A549 (cell line): ENCODE measurements around the gene DHRS7C. TPM values are rescaled to one million over a fixed set of nuclear protein-coding genes. Genes with fewer than 3 reads are reported as not detected.

Source experiments
- ATAC-seq, 2 experiments: fragments of 200-7000 bp in 1 of 2; fragments of >200 bp in 1 of 2; cut with Nextera tagmentation in 1 of 2; cut with Tn5 transposase in 1 of 2; 3 replicates each; pipeline versions ENCODE4 v1.8.0 to v1.9.1; 2018 to 2020; ENCODE audit warnings: mild to moderate bottlenecking in 1 of 2, moderate library complexity in 1 of 2
- CTCF ChIA-PET: fragments of 300-600 bp; sonication (Branson Sonifier 250); formaldehyde crosslinking; extraction: SDS; loops from one replicate; lab custom pipeline; 2021; ENCODE audit warnings: antibody characterized with exemption, inconsistent platforms; lab: Yijun Ruan, JAX
- POLR2A ChIA-PET: fragments of 350-600 bp; formaldehyde crosslinking; extraction: SDS; loops from one replicate; lab custom pipeline; 2021; ENCODE audit warnings: antibody characterized with exemption, inconsistent platforms; lab: Yijun Ruan, JAX
- DNase-seq, 2 experiments: peaks; one replicate each; pipeline versions ENCODE4 v3.0.0 to v3.0.0-alpha.2; 2011 to 2016; ENCODE audit warnings: low read depth in 1 of 2, low spot score in 1 of 2
- FAIRE-seq: peaks from 2 replicates; lab custom pipeline; 2011; peaks lifted over from hg19 to GRCh38; lab: Jason Lieb, UNC
- H3K27ac ChIP-seq, 2 experiments: fragments of >200 bp; sonication (Bioruptor Twin); formaldehyde crosslinking; 3 replicates each; pipeline ENCODE4 v1.5.1; 2016 to 2017
- H3K4me1 ChIP-seq: fragments of >200 bp; sonication (Bioruptor Twin); formaldehyde crosslinking; 3 replicates; pipeline ENCODE4 v1.6.1; 2016
- H3K4me2 ChIP-seq: fragments of >200 bp; sonication (Bioruptor Twin); formaldehyde crosslinking; 3 replicates; pipeline ENCODE4 v1.6.1; 2016
- H3K4me3 ChIP-seq: fragments of >200 bp; sonication (Bioruptor Twin); formaldehyde crosslinking; 3 replicates; pipeline ENCODE4 v1.5.1; 2016
- H3K9me3 ChIP-seq: fragments of >200 bp; sonication (Bioruptor Twin); formaldehyde crosslinking; 3 replicates; pipeline ENCODE4 v1.6.1; 2016
- CBX8 ChIP-seq: fragments of 200-600 bp; sonication (generic); IDR thresholded peaks from 2 replicates; pipeline ENCODE4 v1.6.1; 2016
- CHD2 ChIP-seq: fragments of 150-350 bp; IDR thresholded peaks from 2 replicates; pipeline ENCODE4 v1.6.1; 2014; ENCODE audit warnings: low read length; ENCODE audit not compliant: partially characterized antibody
- CHD4 ChIP-seq: fragments of 200-600 bp; sonication (generic); IDR thresholded peaks from 2 replicates; pipeline ENCODE4 v1.6.1; 2016; ENCODE audit warnings: antibody characterized with exemption, mild to moderate bottlenecking, borderline replicate concordance
- EHF ChIP-seq: fragments of 250-450 bp; sonication (Bioruptor Pico); IDR thresholded peaks from 2 replicates; pipeline ENCODE4 v1.5.0; 2020; ENCODE audit warnings: mild to moderate bottlenecking
- FOXS1 ChIP-seq: fragments of 250-450 bp; sonication (Bioruptor Pico); IDR thresholded peaks from 2 replicates; pipeline ENCODE4 v1.5.0; 2020; ENCODE audit warnings: mild to moderate bottlenecking, moderate library complexity
- HDAC2 ChIP-seq: fragments of 200-600 bp; sonication (generic); IDR thresholded peaks from 2 replicates; pipeline ENCODE4 v1.6.1; 2016
- HEYL ChIP-seq: fragments of 250-450 bp; sonication (Bioruptor Pico); IDR thresholded peaks from 2 replicates; pipeline ENCODE4 v1.8.0; 2021; ENCODE audit warnings: mild to moderate bottlenecking, moderate library complexity
- HOXB13 ChIP-seq: fragments of 250-450 bp; sonication (Bioruptor Pico); IDR thresholded peaks from 2 replicates; pipeline ENCODE4 v1.5.0; 2020; ENCODE audit warnings: low read depth, mild to moderate bottlenecking, moderate library complexity
- MAFK ChIP-seq: fragments of 450-650 bp; IDR thresholded peaks from 2 replicates; pipeline ENCODE4 v1.6.1; 2014; ENCODE audit not compliant: partially characterized antibody
- MAZ ChIP-seq: fragments of 150-350 bp; IDR thresholded peaks from 2 replicates; pipeline ENCODE4 v1.6.1; 2014; ENCODE audit warnings: antibody characterized with exemption, low read depth, low read length, borderline replicate concordance
- NR3C1 ChIP-seq: fragments of >200 bp; sonication (Bioruptor Twin); formaldehyde crosslinking; IDR thresholded peaks from 3 replicates; pipeline ENCODE4 v1.6.1; 2017
- PHF8 ChIP-seq: fragments of 200-600 bp; sonication (generic); IDR thresholded peaks from 2 replicates; pipeline ENCODE4 v1.6.1; 2016; ENCODE audit warnings: low read depth, mild to moderate bottlenecking, antibody characterized with exemption, moderate library complexity, borderline replicate concordance
- POLR2AphosphoS2 ChIP-seq: conservative IDR thresholded peaks from 2 replicates; pipeline ENCODE4 v1.6.1; 2012; ENCODE audit warnings: low read length, improper control_type of control experiment, inconsistent platforms
- RAD21 ChIP-seq, 2 experiments: fragments of >200 bp in 1 of 2; sonication (Bioruptor Twin) in 1 of 2; formaldehyde crosslinking in 1 of 2; IDR thresholded peaks in 1 of 2; conservative IDR thresholded peaks in 1 of 2; 2 replicates in 1 of 2; 3 replicates in 1 of 2; pipeline ENCODE4 v1.6.1; 2012 to 2018; ENCODE audit warnings: inconsistent platforms in 1 of 2
- RCOR1 ChIP-seq: fragments of 150-350 bp; IDR thresholded peaks from 2 replicates; pipeline ENCODE4 v1.6.1; 2014; ENCODE audit warnings: antibody characterized with exemption, low read length, low read depth
- RFX5 ChIP-seq: fragments of 450-650 bp; IDR thresholded peaks from 2 replicates; pipeline ENCODE4 v1.7.1; 2014; ENCODE audit warnings: antibody characterized with exemption, mild to moderate bottlenecking, moderate library complexity
- ZNF302 ChIP-seq: fragments of 250-450 bp; sonication (Bioruptor Pico); IDR thresholded peaks from 2 replicates; pipeline ENCODE4 v1.9.0; 2021; ENCODE audit warnings: inconsistent platforms, mild to moderate bottlenecking, moderate library complexity
- WGBS: methylation state at CpG from one replicate; pipeline ENCODE4 v1.1.6; 2017; ENCODE audit errors: missing lambda C conversion rate; 5-methylcytosine and 5-hydroxymethylcytosine counted together
- polyA plus RNA-seq, 4 experiments: library from polyadenylated mRNA; depleted of rRNA in 3 of 4; stranded (reverse); fragments of >200 nt; fragmentation: RNase III in 1 of 4; extraction: RNeasy Plus Mini Kit Qiagen cat#74134 plus additional on column Dnase treatment in 1 of 4; gene quantifications; 2 replicates in 3 of 4; 3 replicates in 1 of 4; pipeline ENCODE4 v1.2.3, GENCODE V29; 2011 to 2017
- TF ChIP-seq, protein P1 (sequence below): fragments of >200 bp; sonication (Bioruptor Twin); formaldehyde crosslinking; IDR thresholded peaks from 3 replicates; pipeline ENCODE4 v1.5.1; 2016
- TF ChIP-seq, protein P2 (sequence below): fragments of 150-350 bp; IDR thresholded peaks from 2 replicates; pipeline ENCODE4 v1.6.1; 2014; ENCODE audit warnings: low read depth, mild to moderate bottlenecking, low read length
- TF ChIP-seq, protein P3 (sequence below): fragments of 250-450 bp; sonication (Bioruptor Pico); IDR thresholded peaks from 2 replicates; pipeline ENCODE4 v1.5.0; 2020; ENCODE audit warnings: low read depth, mild to moderate bottlenecking, moderate library complexity
- TF ChIP-seq, protein P4 (sequence below): IDR thresholded peaks from 2 replicates; pipeline ENCODE4 v1.6.1; 2012
- TF ChIP-seq, protein P5 (sequence below): fragments of 250-450 bp; sonication (Bioruptor Pico); IDR thresholded peaks from 2 replicates; pipeline ENCODE4 v1.5.0; 2021; ENCODE audit warnings: mild to moderate bottlenecking, moderate library complexity, borderline replicate concordance

Gene DHRS7C
- polyA plus RNA-seq, 2 of the 4 experiments (the other 2 are of a cell fraction), result not detected

DNA sequence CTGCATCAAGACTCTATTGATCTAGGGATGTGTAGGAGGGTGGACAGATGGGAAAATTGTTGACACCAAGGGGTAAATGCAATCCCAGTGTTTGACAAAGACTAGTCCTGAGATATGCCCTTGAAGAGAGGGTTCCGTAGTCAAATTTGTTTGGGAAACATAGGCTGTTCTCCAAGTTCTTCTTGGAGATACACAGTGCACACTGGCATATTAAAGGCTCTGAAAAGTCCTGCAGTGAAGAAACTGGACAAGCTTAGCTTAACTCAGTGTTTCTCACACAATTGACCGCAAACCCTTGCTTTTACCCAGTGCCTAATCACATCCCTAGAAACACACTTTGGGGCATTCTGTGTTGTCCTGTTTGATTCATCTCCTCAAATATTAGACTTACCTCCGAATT is 10.8 kb downstream of the DHRS7C start (continued):
- TF ChIP-seq, protein P1, sequence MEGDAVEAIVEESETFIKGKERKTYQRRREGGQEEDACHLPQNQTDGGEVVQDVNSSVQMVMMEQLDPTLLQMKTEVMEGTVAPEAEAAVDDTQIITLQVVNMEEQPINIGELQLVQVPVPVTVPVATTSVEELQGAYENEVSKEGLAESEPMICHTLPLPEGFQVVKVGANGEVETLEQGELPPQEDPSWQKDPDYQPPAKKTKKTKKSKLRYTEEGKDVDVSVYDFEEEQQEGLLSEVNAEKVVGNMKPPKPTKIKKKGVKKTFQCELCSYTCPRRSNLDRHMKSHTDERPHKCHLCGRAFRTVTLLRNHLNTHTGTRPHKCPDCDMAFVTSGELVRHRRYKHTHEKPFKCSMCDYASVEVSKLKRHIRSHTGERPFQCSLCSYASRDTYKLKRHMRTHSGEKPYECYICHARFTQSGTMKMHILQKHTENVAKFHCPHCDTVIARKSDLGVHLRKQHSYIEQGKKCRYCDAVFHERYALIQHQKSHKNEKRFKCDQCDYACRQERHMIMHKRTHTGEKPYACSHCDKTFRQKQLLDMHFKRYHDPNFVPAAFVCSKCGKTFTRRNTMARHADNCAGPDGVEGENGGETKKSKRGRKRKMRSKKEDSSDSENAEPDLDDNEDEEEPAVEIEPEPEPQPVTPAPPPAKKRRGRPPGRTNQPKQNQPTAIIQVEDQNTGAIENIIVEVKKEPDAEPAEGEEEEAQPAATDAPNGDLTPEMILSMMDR, result no peak
- no peak for TF ChIP-seq CHD4
- TF ChIP-seq HDAC2, result no peak
- TF ChIP-seq ZNF302 (CRISPR knock-in tag), result no peak

DNA sequence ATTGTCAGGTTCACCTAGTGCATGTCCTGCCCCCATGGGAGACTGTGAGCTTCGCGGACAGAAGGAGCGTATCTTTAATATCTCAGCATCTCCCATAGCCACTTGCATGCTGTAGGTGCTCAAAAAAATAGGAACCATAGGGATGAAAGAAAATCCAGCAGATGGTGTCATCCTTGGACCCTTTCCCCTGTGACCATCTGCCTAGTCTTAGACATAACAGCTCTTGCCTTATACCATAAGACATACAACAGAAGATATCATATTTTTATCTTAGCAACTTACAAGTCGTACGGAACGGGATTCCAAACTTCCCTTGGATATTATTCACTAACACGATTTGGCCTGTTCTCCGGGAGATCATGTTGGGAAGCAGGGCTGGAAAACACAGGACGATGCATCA is 14.5 kb downstream of the DHRS7C start:
- CTCF ChIA-PET, result interaction anchor here (0.8 to 1.5 kb wide), 5 partner anchors 9 to 152 kb away, joined by 3 to 5 read pairs (median 4); no protein-coding TSS in a partner anchor
- Histone ChIP-seq H3K9me3 (no peaks in the 10 kb centered on the region), H3K4me2 (no peak overlapping the region), H3K4me1 (no peaks in the 10 kb centered on the region), H3K4me3 (no peak overlapping the region), H3K27ac (no peak overlapping the region)
- WGBS, result 92% methylated on average over 9 of the region's 9 CpGs
- DNase-seq (no peak), FAIRE-seq (no peak), ATAC-seq (no peak)
- TF ChIP-seq CBX8 (no peak), PHF8 (no peak), HOXB13 (CRISPR knock-in tag) (no peak)
- POLR2A ChIA-PET, result no interaction called here

DNA sequence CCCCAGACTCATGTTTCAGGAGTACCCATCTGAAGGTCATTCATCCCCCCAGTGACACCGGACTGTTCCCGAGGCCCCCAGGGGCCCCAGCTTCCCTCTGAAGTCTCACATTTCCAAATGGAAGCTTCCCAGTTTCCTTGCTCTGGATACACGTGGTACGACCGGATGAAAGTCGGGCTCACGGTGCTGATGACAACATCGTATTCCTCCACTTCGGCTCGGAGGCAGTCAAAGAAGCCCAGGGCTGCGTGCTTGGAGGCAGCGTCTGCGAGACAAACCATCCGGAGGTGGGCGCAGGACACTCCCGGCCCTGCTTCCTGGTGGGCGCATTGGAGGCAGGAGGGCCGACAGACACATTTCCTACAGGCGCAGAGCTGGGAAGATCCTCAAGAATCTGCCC is 18.7 kb downstream of the DHRS7C start:
- TF ChIP-seq CHD4 (no peak), MAFK (no peak), HDAC2 (no peak), MAZ (no peak), NR3C1 (no peak), EHF (CRISPR knock-in tag) (no peak), RCOR1 (no peak), HEYL (CRISPR knock-in tag) (no peak), CHD2 (no peak)
- TF ChIP-seq, protein P2, sequence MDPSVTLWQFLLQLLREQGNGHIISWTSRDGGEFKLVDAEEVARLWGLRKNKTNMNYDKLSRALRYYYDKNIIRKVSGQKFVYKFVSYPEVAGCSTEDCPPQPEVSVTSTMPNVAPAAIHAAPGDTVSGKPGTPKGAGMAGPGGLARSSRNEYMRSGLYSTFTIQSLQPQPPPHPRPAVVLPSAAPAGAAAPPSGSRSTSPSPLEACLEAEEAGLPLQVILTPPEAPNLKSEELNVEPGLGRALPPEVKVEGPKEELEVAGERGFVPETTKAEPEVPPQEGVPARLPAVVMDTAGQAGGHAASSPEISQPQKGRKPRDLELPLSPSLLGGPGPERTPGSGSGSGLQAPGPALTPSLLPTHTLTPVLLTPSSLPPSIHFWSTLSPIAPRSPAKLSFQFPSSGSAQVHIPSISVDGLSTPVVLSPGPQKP, result no peak
- TF ChIP-seq, protein P3, sequence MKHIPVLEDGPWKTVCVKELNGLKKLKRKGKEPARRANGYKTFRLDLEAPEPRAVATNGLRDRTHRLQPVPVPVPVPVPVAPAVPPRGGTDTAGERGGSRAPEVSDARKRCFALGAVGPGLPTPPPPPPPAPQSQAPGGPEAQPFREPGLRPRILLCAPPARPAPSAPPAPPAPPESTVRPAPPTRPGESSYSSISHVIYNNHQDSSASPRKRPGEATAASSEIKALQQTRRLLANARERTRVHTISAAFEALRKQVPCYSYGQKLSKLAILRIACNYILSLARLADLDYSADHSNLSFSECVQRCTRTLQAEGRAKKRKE (CRISPR knock-in tag), result no peak
- WGBS, result 89% methylated on average over 19 of the region's 19 CpGs

DNA sequence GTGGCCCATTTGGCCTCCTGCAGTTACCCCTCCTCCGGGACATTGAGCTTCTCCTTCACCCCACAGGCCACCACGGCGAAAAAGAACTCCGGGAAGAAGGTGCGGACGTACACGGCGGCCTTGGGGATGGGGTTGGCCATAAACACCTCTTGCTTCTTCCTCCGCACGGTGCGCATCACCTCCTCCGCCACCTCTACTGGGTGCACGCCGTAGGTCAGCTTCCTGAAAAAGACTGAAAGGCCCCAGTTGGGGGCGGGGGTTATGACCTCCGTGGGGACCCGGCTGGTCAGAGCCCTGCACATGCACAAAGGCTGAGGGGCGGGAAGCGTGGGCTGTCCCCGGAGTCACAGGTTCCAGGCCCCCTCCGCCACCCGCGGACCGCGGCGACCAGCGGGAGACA is 19.9 kb downstream of the DHRS7C start:
- ATAC-seq, result no peak
- Histone ChIP-seq H3K4me2 (no peak overlapping the region), H3K4me1 (peaks cover 7% of the 10 kb centered on the region; the same call in 1 of the 3 replicates), H3K4me3 (no peak overlapping the region), H3K9me3 (no peaks in the 10 kb centered on the region), H3K27ac (peak overlapping the region in 1 of 2 experiments; percentile 57; a peak in 3 of 6 replicates)
- no peak for FAIRE-seq
- no peak for DNase-seq
- 93% methylated on average over 27 of the region's 27 CpGs for WGBS
- CTCF ChIA-PET, result interaction anchor here (0.6 to 2.7 kb wide), 8 partner anchors 10 to 233 kb away, joined by 3 to 6 read pairs (median 5); no protein-coding TSS in a partner anchor
- POLR2A ChIA-PET, result no interaction called here
- TF ChIP-seq, protein P4, sequence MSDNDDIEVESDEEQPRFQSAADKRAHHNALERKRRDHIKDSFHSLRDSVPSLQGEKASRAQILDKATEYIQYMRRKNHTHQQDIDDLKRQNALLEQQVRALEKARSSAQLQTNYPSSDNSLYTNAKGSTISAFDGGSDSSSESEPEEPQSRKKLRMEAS, result no peak
- TF ChIP-seq POLR2AphosphoS2 (no peak), HOXB13 (CRISPR knock-in tag) (no peak), FOXS1 (CRISPR knock-in tag) (no peak), HEYL (CRISPR knock-in tag) (no peak), RFX5 (no peak), RAD21 (conservative IDR thresholded peaks at IDR 0.05 in 1 of 2, IDR thresholded peaks at IDR 0.05 in 1 of 2) (no peak)
- TF ChIP-seq, protein P5, sequence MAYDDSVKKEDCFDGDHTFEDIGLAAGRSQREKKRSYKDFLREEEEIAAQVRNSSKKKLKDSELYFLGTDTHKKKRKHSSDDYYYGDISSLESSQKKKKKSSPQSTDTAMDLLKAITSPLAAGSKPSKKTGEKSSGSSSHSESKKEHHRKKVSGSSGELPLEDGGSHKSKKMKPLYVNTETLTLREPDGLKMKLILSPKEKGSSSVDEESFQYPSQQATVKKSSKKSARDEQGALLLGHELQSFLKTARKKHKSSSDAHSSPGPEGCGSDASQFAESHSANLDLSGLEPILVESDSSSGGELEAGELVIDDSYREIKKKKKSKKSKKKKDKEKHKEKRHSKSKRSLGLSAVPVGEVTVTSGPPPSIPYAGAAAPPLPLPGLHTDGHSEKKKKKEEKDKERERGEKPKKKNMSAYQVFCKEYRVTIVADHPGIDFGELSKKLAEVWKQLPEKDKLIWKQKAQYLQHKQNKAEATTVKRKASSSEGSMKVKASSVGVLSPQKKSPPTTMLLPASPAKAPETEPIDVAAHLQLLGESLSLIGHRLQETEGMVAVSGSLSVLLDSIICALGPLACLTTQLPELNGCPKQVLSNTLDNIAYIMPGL (CRISPR knock-in tag), result no peak
- TF ChIP-seq, protein P1, result no peak

More for the DNA sequence above, 18.7 kb downstream of the DHRS7C start:
- ChIA-PET CTCF (interaction anchor here (0.6 to 2.4 kb wide), 10 partner anchors 8 to 195 kb away, joined by 3 to 12 read pairs (median 3); no protein-coding TSS in a partner anchor), POLR2A (no interaction called here)
- DNase-seq (no peak), ATAC-seq (no peak), FAIRE-seq (no peak)
- H3K4me1 ChIP-seq, result peaks cover 7% of the 10 kb centered on the region; the same call in 1 of the 3 replicates
- H3K4me3 ChIP-seq, result no peak overlapping the region
- H3K9me3 ChIP-seq, result no peaks in the 10 kb centered on the region
- peak overlapping the region in 1 of 2 experiments; percentile 50; a peak in 3 of 6 replicates for H3K27ac ChIP-seq
- no peak overlapping the region for H3K4me2 ChIP-seq
